ENCODE data around the gene GRIN2B. TPM values are rescaled to one million over a fixed set of nuclear protein-coding genes. Genes with fewer than 3 reads are reported as not detected.

GRIN2B gene
- total RNA-seq, 1 donor = not detected

DNA sequence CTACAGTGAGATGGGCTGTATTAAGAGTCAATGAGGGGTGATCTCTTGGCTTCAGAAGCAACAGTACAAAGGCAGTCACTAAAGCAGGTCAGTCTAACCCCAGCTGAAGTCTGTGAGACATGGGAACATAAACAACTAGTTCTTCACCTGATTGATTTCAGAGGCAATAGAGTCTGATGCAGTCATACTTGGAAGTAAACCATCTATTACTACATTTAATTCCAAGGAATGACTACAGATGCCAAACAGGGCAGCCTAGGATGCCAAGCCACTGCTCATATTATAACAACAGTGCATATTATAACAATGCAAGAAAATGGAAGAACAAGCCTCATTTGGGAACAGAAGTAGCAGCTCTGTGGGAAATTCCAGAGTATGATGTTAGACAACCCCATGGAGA is 35.8 kb downstream of the GRIN2B start:
- H3K4me3 ChIP-seq (ENCODE audit: insufficient read depth, low read length) = no peak overlapping the region
- H3K27ac ChIP-seq (ENCODE audit: low read depth, low read length) = no peak overlapping the region
- H3K36me3 ChIP-seq (ENCODE audit: insufficient read depth, low read length) = no peaks in the 10 kb centered on the region
- no peak for DNase-seq (ENCODE audit: insufficient read length, low spot score, missing footprints)
- no peaks in the 10 kb centered on the region for H3K79me2 ChIP-seq (ENCODE audit: insufficient read depth, low read length)
- no peaks in the 10 kb centered on the region for H3K4me1 ChIP-seq (ENCODE audit: insufficient read depth, low read length)
- H4K20me1 ChIP-seq (ENCODE audit: insufficient read depth, low read length) = no peaks in the 10 kb centered on the region
- H3K27me3 ChIP-seq (ENCODE audit: insufficient read depth, low read length) = no peaks in the 10 kb centered on the region
- H3K4me2 ChIP-seq (ENCODE audit: insufficient read depth, low read length) = no peak overlapping the region
- TF ChIP-seq, protein P1, sequence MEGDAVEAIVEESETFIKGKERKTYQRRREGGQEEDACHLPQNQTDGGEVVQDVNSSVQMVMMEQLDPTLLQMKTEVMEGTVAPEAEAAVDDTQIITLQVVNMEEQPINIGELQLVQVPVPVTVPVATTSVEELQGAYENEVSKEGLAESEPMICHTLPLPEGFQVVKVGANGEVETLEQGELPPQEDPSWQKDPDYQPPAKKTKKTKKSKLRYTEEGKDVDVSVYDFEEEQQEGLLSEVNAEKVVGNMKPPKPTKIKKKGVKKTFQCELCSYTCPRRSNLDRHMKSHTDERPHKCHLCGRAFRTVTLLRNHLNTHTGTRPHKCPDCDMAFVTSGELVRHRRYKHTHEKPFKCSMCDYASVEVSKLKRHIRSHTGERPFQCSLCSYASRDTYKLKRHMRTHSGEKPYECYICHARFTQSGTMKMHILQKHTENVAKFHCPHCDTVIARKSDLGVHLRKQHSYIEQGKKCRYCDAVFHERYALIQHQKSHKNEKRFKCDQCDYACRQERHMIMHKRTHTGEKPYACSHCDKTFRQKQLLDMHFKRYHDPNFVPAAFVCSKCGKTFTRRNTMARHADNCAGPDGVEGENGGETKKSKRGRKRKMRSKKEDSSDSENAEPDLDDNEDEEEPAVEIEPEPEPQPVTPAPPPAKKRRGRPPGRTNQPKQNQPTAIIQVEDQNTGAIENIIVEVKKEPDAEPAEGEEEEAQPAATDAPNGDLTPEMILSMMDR (IDR thresholded peaks at IDR 0.05; ENCODE audit: extremely low read depth, low read depth, low read length) = no peak
- H2AFZ ChIP-seq (ENCODE audit: low read length) = no peak overlapping the region
- H3K9me3 ChIP-seq (ENCODE audit: low read depth, low read length) = no peaks in the 10 kb centered on the region

DNA sequence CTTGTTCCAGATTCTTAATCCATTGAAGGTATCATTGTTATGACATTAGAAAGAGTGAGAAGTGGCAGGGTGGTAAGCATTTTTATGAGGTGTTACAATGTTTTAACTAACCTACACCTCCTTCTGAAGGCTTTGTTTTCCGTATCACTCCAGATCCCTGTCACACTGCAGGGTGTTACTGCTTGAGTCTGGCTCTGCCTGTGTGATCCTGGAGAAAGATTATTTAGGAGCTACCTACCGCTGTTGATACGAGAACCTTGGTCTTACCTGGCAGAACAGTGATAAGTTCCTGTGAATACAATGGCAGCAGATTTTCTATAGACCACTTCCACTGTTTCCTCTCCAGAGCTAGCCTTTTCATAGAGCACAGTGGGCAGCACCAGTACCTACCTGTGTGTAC is 36.2 kb downstream of the GRIN2B start:
- H2AFZ ChIP-seq (ENCODE audit: low read length) = no peak overlapping the region
- no peaks in the 10 kb centered on the region for H4K20me1 ChIP-seq (ENCODE audit: insufficient read depth, low read length)
- no peak for DNase-seq (ENCODE audit: insufficient read length, low spot score, missing footprints)
- TF ChIP-seq, protein P1 (IDR thresholded peaks at IDR 0.05; ENCODE audit: extremely low read depth, low read depth, low read length) = no peak
- H3K4me1 ChIP-seq (ENCODE audit: insufficient read depth, low read length) = no peaks in the 10 kb centered on the region
- no peak overlapping the region for H3K4me3 ChIP-seq (ENCODE audit: insufficient read depth, low read length)
- no peaks in the 10 kb centered on the region for H3K9me3 ChIP-seq (ENCODE audit: low read depth, low read length)
- no peaks in the 10 kb centered on the region for H3K79me2 ChIP-seq (ENCODE audit: insufficient read depth, low read length)
- H3K27me3 ChIP-seq (ENCODE audit: insufficient read depth, low read length) = no peaks in the 10 kb centered on the region
- no peak overlapping the region for H3K4me2 ChIP-seq (ENCODE audit: insufficient read depth, low read length)
- H3K36me3 ChIP-seq (ENCODE audit: insufficient read depth, low read length) = no peaks in the 10 kb centered on the region
- no peak overlapping the region for H3K27ac ChIP-seq (ENCODE audit: low read depth, low read length)

DNA sequence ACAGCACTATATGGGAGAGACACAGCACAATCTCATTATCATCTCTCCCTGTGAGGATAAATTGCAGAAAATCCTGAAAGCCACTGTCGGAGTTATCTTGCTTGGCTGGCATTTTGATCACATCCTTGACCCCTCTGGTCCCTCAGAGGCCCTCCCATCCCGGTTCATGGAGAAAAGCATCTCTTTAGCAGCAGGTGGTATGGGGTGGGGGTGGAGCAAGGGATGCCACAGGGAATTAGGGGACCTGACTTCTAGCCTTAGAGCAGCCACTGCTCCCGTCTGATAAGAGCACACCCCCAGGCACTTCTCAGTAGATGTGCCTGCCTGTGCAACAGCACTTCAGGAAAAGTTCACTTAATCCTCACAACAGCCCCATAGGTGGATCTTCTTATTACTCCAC is 38.6 kb downstream of the GRIN2B start:
- no peak for DNase-seq (ENCODE audit: insufficient read length, low spot score, missing footprints)
- Histone ChIP-seq H3K27me3 (ENCODE audit: insufficient read depth, low read length) (no peaks in the 10 kb centered on the region), H3K36me3 (ENCODE audit: insufficient read depth, low read length) (no peaks in the 10 kb centered on the region), H3K4me3 (ENCODE audit: insufficient read depth, low read length) (no peak overlapping the region), H3K4me2 (ENCODE audit: insufficient read depth, low read length) (no peak overlapping the region), H3K9me3 (ENCODE audit: low read depth, low read length) (no peaks in the 10 kb centered on the region), H2AFZ (ENCODE audit: low read length) (no peak overlapping the region), H3K79me2 (ENCODE audit: insufficient read depth, low read length) (no peaks in the 10 kb centered on the region), H3K27ac (ENCODE audit: low read depth, low read length) (no peak overlapping the region), H4K20me1 (ENCODE audit: insufficient read depth, low read length) (no peaks in the 10 kb centered on the region), H3K4me1 (ENCODE audit: insufficient read depth, low read length) (no peaks in the 10 kb centered on the region)
- TF ChIP-seq, protein P1 (IDR thresholded peaks at IDR 0.05; ENCODE audit: extremely low read depth, low read depth, low read length) = no peak

DNA sequence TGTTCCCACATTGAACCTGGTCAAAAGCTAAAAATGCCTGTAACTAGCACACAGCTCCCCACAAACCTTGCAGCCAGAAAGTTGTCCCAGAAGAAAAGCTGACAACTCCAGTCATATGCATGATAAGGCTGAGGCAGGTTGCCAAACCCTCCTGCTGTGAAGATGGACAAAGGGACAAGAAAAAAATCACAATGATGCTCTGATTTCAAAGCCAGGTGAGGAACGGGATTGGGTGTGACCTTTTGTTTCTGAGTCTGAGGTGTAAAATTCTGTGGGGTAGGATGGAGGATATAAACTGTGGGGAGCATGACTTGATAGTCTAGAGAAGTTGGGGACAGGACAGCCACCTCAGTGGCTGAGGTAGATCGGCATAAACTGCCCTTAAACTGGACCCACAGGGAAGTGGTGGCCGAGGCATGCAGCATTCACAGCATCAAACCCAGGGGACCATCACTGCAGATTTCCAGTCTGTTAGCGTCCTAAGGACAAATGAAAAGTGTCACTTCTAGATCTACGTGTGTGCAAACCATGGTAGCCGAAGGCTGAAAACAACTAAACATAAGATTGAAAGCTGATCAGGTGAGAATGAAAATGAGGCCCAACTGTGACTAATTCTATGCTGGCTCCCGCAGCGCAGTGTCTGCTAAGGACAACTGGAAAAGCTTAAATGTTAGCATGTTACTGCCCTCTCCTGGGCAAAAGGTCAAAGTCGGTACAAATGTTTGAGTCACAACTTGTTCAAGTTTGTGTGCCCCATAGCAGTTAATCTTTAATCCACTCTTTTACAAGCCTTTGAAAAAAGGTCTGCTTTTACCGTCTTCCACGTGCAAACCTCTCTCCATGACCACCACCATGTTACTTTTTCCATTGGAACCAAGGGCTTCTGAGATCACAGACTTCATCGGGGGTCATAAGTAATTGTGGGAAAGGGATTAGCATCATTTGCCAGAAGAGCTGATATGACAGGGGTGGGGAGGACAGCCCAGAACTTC is 39.8 kb downstream of the GRIN2B start:
- Histone ChIP-seq H3K79me2 (ENCODE audit: insufficient read depth, low read length) (no peaks in the 10 kb centered on the region), H3K4me2 (ENCODE audit: insufficient read depth, low read length) (no peak overlapping the region), H3K27me3 (ENCODE audit: insufficient read depth, low read length) (no peaks in the 10 kb centered on the region), H2AFZ (ENCODE audit: low read length) (no peak overlapping the region), H4K20me1 (ENCODE audit: insufficient read depth, low read length) (no peaks in the 10 kb centered on the region), H3K36me3 (ENCODE audit: insufficient read depth, low read length) (no peaks in the 10 kb centered on the region), H3K9me3 (ENCODE audit: low read depth, low read length) (no peaks in the 10 kb centered on the region), H3K27ac (ENCODE audit: low read depth, low read length) (no peak overlapping the region), H3K4me3 (ENCODE audit: insufficient read depth, low read length) (no peak overlapping the region), H3K4me1 (ENCODE audit: insufficient read depth, low read length) (no peaks in the 10 kb centered on the region)
- TF ChIP-seq, protein P1 (IDR thresholded peaks at IDR 0.05; ENCODE audit: extremely low read depth, low read depth, low read length) = peak; percentile 34
- peak; percentile 53 for DNase-seq (ENCODE audit: insufficient read length, low spot score, missing footprints)
